Colonic mucosa (tissue), 4 donors: Measurements from ENCODE around the gene INHBE. TPM values are rescaled to one million over a fixed set of nuclear protein-coding genes. Genes with fewer than 3 reads are reported as not detected.
"Not testable (repeated sequence)": the region's sequence is repeated elsewhere in the genome, so short reads cannot be mapped to it uniquely, and the experiment has no call there.

Source experiments
- DNase-seq: peaks from one replicate; pipeline ENCODE4 v3.0.0-alpha.2; 2020
- H3K27ac ChIP-seq: fragments of 200-600 bp; one replicate; pipeline ENCODE4 v1.8.0; 2021
- H3K27me3 ChIP-seq: fragments of 200-600 bp; one replicate; pipeline ENCODE4 v1.8.0; 2021
- H3K36me3 ChIP-seq: fragments of 200-600 bp; one replicate; pipeline ENCODE4 v1.8.0; 2021
- H3K4me1 ChIP-seq: fragments of 200-600 bp; one replicate; pipeline ENCODE4 v1.8.0; 2021; ENCODE audit warnings: mild to moderate bottlenecking
- H3K4me3 ChIP-seq: fragments of 200-600 bp; one replicate; pipeline ENCODE4 v1.8.0; 2021
- H3K9ac ChIP-seq, 2 donors: one replicate each; pipeline ENCODE4 v1.7.0; 2013; ENCODE audit warnings: control low read depth in 2 of 2, low read depth in 2 of 2, low read length in 2 of 2
- H3K9me3 ChIP-seq: fragments of 200-600 bp; one replicate; pipeline ENCODE4 v1.8.0; 2021
- intact Hi-C: fragments of 100-400 bp; cut with DNase I; formaldehyde crosslinking; loops from one replicate; pipeline ENCODE4 v1.14.1; 2022
- total RNA-seq, 2 donors: library from RNA; stranded (reverse); fragmentation: NEBNext Ultra II Directional in 1 of 2; extraction: Animal tissue kit (Norgen Biotek cat#: 25700) in 1 of 2; gene quantifications; one replicate each; pipeline ENCODE4 v1.2.1, GENCODE V29; 2021
- TF ChIP-seq, protein P1 (sequence below): fragments of 200-600 bp; IDR thresholded peaks from one replicate; pipeline ENCODE4 v1.8.0; 2022; ENCODE audit warnings: antibody characterized with exemption, mild to moderate bottlenecking
- donor health status: healthy.
- donor health status: DM: no; HTN: no; CAD: no.
- donor health status: DM: no; HTN: no; CAD: no.

The INHBE gene
- total RNA-seq, 2 donors from 2014 or later, result 0.22 TPM; not detected in 1

- TF ChIP-seq, protein P1, sequence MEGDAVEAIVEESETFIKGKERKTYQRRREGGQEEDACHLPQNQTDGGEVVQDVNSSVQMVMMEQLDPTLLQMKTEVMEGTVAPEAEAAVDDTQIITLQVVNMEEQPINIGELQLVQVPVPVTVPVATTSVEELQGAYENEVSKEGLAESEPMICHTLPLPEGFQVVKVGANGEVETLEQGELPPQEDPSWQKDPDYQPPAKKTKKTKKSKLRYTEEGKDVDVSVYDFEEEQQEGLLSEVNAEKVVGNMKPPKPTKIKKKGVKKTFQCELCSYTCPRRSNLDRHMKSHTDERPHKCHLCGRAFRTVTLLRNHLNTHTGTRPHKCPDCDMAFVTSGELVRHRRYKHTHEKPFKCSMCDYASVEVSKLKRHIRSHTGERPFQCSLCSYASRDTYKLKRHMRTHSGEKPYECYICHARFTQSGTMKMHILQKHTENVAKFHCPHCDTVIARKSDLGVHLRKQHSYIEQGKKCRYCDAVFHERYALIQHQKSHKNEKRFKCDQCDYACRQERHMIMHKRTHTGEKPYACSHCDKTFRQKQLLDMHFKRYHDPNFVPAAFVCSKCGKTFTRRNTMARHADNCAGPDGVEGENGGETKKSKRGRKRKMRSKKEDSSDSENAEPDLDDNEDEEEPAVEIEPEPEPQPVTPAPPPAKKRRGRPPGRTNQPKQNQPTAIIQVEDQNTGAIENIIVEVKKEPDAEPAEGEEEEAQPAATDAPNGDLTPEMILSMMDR, result no peak
These were observed 36.9 kb upstream of the INHBE start for GRCh38 chr12:57418255-57418654.

GRCh38 chr12:57419495-57419894 is 35.6 kb upstream of the INHBE start:
- H3K4me3 ChIP-seq, result no peak overlapping the region
- H3K4me1 ChIP-seq, result no peaks in the 10 kb centered on the region
- no peak overlapping the region for H3K27ac ChIP-seq
- H3K9ac ChIP-seq, result no peak overlapping the region
- H3K9me3 ChIP-seq, result no peaks in the 10 kb centered on the region
- TF ChIP-seq, protein P1, result no peak
- no peaks in the 10 kb centered on the region for H3K36me3 ChIP-seq
- no peaks in the 10 kb centered on the region for H3K27me3 ChIP-seq
- intact Hi-C loops, result no loop called here
- DNase-seq, result no peak

More at GRCh38 chr12:57418255-57418654, 36.9 kb upstream of the INHBE start:
- intact Hi-C loops, result no loop called here
- Histone ChIP-seq H3K36me3 (no peaks in the 10 kb centered on the region), H3K4me3 (no peak overlapping the region), H3K9me3 (no peaks in the 10 kb centered on the region), H3K4me1 (no peaks in the 10 kb centered on the region), H3K27me3 (no peaks in the 10 kb centered on the region), H3K27ac (no peak overlapping the region), H3K9ac (no peak overlapping the region)
- no peak for DNase-seq

DNA sequence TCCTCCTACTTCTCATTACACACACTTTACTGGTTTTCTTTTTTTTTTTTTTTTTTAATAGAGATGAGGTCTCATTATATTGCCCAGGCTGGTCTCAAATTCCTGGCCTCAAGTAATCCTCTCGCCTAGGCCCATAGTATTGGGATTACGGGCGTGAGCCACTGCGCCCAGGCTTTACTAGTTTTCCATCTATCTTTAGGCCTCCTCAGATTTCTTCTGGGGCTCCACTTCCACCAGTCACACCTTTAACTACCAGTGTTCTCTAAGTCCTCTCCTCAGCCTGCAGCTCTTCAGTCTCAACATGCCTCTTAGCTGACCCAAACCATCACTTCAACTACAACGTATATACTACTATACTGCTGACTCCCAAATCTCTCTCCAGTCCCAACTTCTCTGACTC is 34.6 kb upstream of the INHBE start:
- Histone ChIP-seq H3K9me3 (no peaks in the 10 kb centered on the region), H3K9ac (no peak overlapping the region), H3K4me3 (no peak overlapping the region), H3K4me1 (no peaks in the 10 kb centered on the region), H3K36me3 (no peaks in the 10 kb centered on the region), H3K27ac (no peak overlapping the region), H3K27me3 (no peaks in the 10 kb centered on the region)
- TF ChIP-seq, protein P1, result no peak
- intact Hi-C loops, result no loop called here
- DNase-seq, result no peak

GRCh38 chr12:57426948-57427347 is 28.2 kb upstream of the INHBE start:
- H3K4me1 ChIP-seq, H3K9ac ChIP-seq, H3K9me3 ChIP-seq, H3K4me3 ChIP-seq, H3K36me3 ChIP-seq, H3K27ac ChIP-seq, intact Hi-C loops, DNase-seq, H3K27me3 ChIP-seq: not testable (repeated sequence)

- Histone ChIP-seq H3K27me3 (no peaks in the 10 kb centered on the region), H3K4me1 (no peaks in the 10 kb centered on the region), H3K36me3 (no peaks in the 10 kb centered on the region), H3K9me3 (no peaks in the 10 kb centered on the region), H3K9ac (no peak overlapping the region), H3K4me3 (no peak overlapping the region), H3K27ac (no peak overlapping the region)
- TF ChIP-seq, protein P1, result no peak
- no peak for DNase-seq
- intact Hi-C loops, result no loop called here
These were observed 26.1 kb upstream of the INHBE start for GRCh38 chr12:57428965-57429364.

GRCh38 chr12:57429473-57430111 is 25.5 kb upstream of the INHBE start:
- no peaks in the 10 kb centered on the region for H3K4me1 ChIP-seq
- intact Hi-C loops, result no loop called here
- H3K9ac ChIP-seq, result peak overlapping the region; percentile 71 to 81
- no peaks in the 10 kb centered on the region for H3K27me3 ChIP-seq
- peak overlapping the region; percentile 61 for H3K4me3 ChIP-seq
- DNase-seq, result no peak
- peak overlapping the region; percentile 89 for H3K27ac ChIP-seq
- TF ChIP-seq, protein P1, result no peak
- H3K9me3 ChIP-seq, result no peaks in the 10 kb centered on the region
- no peaks in the 10 kb centered on the region for H3K36me3 ChIP-seq
